Measurements from ENCODE around the gene STAM2. TPM values are rescaled to one million over a fixed set of nuclear protein-coding genes. Genes with fewer than 3 reads are reported as not detected.

Gene STAM2
- total RNA-seq, 1 experiment from 2014 or later, result 14.2 TPM

GRCh38 chr2:152093464-152093863 lies 82.1 kb downstream of the STAM2 start:
- Histone ChIP-seq H2AK5ac (ENCODE audit: insufficient read length, low read length) (no peak overlapping the region), H3K9me3 (ENCODE audit: control insufficient read depth, low read depth, low read length) (no peaks in the 10 kb centered on the region), H3K4me1 (ENCODE audit: insufficient read depth, low read length) (no peaks in the 10 kb centered on the region), H3K14ac (ENCODE audit: insufficient read depth, low read length) (no peak overlapping the region), H2BK120ac (ENCODE audit: low read depth, low read length, poor library complexity, severe bottlenecking) (no peak overlapping the region), H3K23ac (ENCODE audit: insufficient read length, low read depth, low read length) (no peak overlapping the region), H3K23me2 (ENCODE audit: insufficient read length, low read depth, low read length, poor library complexity, severe bottlenecking) (peaks cover 10% of the 10 kb centered on the region), H2AFZ (ENCODE audit: low read length) (no peak overlapping the region), H4K20me1 (ENCODE audit: control insufficient read depth, insufficient read depth, insufficient read length) (no peaks in the 10 kb centered on the region), H4K91ac (ENCODE audit: insufficient read length, low read depth, low read length) (no peak overlapping the region), H3K79me1 (ENCODE audit: insufficient read depth, low read depth, low read length, poor library complexity, severe bottlenecking) (no peaks in the 10 kb centered on the region), H3K79me2 (ENCODE audit: insufficient read depth, low read length) (no peaks in the 10 kb centered on the region), H3K9ac (ENCODE audit: extremely low read depth, insufficient read length, low read length) (no peak overlapping the region), H4K5ac (ENCODE audit: insufficient read length, low read depth, low read length) (no peak overlapping the region), H3T11ph (ENCODE audit: low read length) (no peak overlapping the region), H2BK20ac (ENCODE audit: low read depth, low read length, poor library complexity, severe bottlenecking) (no peak overlapping the region), H3K4ac (ENCODE audit: low read depth, low read length) (no peak overlapping the region), H3K27ac (ENCODE audit: insufficient read length, low read depth, low read length) (no peak overlapping the region), H4K8ac (replicated peaks; ENCODE audit: insufficient read length, low read depth, low read length) (no peak overlapping the region), H3K4me2 (ENCODE audit: insufficient read depth, insufficient read length, low read length) (no peak overlapping the region), H3K56ac (ENCODE audit: insufficient read length, low read depth, low read length) (no peak overlapping the region), H2BK12ac (ENCODE audit: insufficient read length, low read depth, low read length) (no peak overlapping the region), H2BK5ac (ENCODE audit: insufficient read length, low read length) (no peak overlapping the region), H3K27me3 (ENCODE audit: insufficient read depth, low read length) (peaks cover 12% of the 10 kb centered on the region; the same call in 1 of the 2 replicates), H3K18ac (ENCODE audit: insufficient read length, low read depth, low read length) (no peak overlapping the region), H2BK15ac (ENCODE audit: low read depth, low read length) (no peak overlapping the region)
- Mint-ChIP-seq H3K27ac (no peak overlapping the region), H3K4me1 (peaks cover 9 to 10% of the 10 kb centered on the region in 2 experiments), H3K27me3 (ENCODE audit: low read depth) (peaks cover 51% of the 10 kb centered on the region), H3K36me3 (ENCODE audit: insufficient read depth in 1 of 3, low read depth in 3 of 3) (no peaks in the 10 kb centered on the region), H3K9me3 (no peaks in the 10 kb centered on the region; a peak in 1 of 5 replicates), H3K4me3 (no peak overlapping the region)
- WGBS (ENCODE audit: extremely low coverage, insufficient read length, low lambda C conversion rate), result no CpG with 5 or more reads among the region's 2 CpGs
- no peak for DNase-seq
- no peak for TF ChIP-seq CTCF (conservative IDR thresholded peaks at IDR 0.05)

Measured in H9 (cell line).